Transverse colon (tissue), 3 donors: ENCODE data around the gene STT3A.

Experiments
- CTCF ChIP-seq, 5 experiments: fragments of 200-600 bp in 3 of 5; fragments of 450-650 bp in 2 of 5; sonication (generic) in 3 of 5; IDR thresholded peaks; 1 replicate in 2 of 5; 2 replicates in 3 of 5; pipeline ENCODE4 v1.5.1; 2016 to 2017; ENCODE audit warnings: antibody characterized with exemption in 5 of 5, inconsistent platforms in 3 of 5, mild to moderate bottlenecking in 2 of 5, moderate library complexity in 1 of 5
- POLR2A ChIP-seq: fragments of 450-650 bp; IDR thresholded peaks from one replicate; pipeline ENCODE4 v1.6.1; 2016; ENCODE audit warnings: antibody characterized with exemption, mild to moderate bottlenecking, moderate library complexity

- TF ChIP-seq CTCF (IDR thresholded peaks at IDR 0.05), result no peak
- TF ChIP-seq POLR2A, result no peak
Measured at GRCh38 chr11:125586623-125587022, 6.0 kb upstream of the STT3A start.
